OCI-LY3 (cell line): ENCODE measurements around the gene PRR30.
A peak's percentile ranks its signal among the peaks of the same experiment; 100 is the strongest.

Source experiments
- H2AFZ ChIP-seq: fragments of 200-600, 300-600 bp; shearing (Covaris generic); 2 replicates; pipeline ENCODE4 v1.6.0; 2014; ENCODE audit warnings: antibody characterized with exemption, low read depth, low read length
- H3K27ac ChIP-seq: fragments of 200-600, 300-600 bp; sonication (generic); 2 replicates; pipeline ENCODE4 v1.5.1; 2014; ENCODE audit warnings: mild to moderate bottlenecking, low read length, moderate library complexity, mixed read lengths
- H3K27me3 ChIP-seq: fragments of 200-600, 300-600 bp; sonication (generic); 2 replicates; pipeline ENCODE4 v1.6.1; 2014; ENCODE audit warnings: low read depth, low read length, mixed read lengths
- H3K36me3 ChIP-seq: fragments of 200-600, 300-600 bp; sonication (generic); replicated peaks from 2 replicates; pipeline ENCODE3; 2014; ENCODE audit warnings: low read depth, low read length, mixed read lengths
- H3K4me1 ChIP-seq: fragments of 300-600, 200-600 bp; sonication (generic); 2 replicates; pipeline ENCODE4 v1.6.1; 2014; ENCODE audit warnings: low read length, mixed read lengths
- H3K4me2 ChIP-seq: fragments of 200-600, 300-600 bp; sonication (generic); 2 replicates; pipeline ENCODE4 v1.6.1; 2014; ENCODE audit warnings: low read length, mixed read lengths
- H3K4me3 ChIP-seq: fragments of 300-600, 200-600 bp; sonication (generic); 2 replicates; pipeline ENCODE4 v1.5.1; 2014; ENCODE audit warnings: antibody characterized with exemption, mild to moderate bottlenecking, low read length, moderate library complexity
- H3K79me2 ChIP-seq: fragments of 300-600, 200-600 bp; shearing (Covaris generic); 2 replicates; pipeline ENCODE4 v1.6.1; 2014; ENCODE audit warnings: mild to moderate bottlenecking, low read length, mixed read lengths
- H3K9ac ChIP-seq: fragments of 300-600, 200-600 bp; shearing (Covaris generic); 2 replicates; pipeline ENCODE4 v1.6.0; 2014; ENCODE audit warnings: mild to moderate bottlenecking, low read length, moderate library complexity
- H3K9me3 ChIP-seq: fragments of 200-600, 300-600 bp; shearing (Covaris generic); 2 replicates; pipeline ENCODE4 v1.6.1; 2014; ENCODE audit warnings: low read length, mixed read lengths; ENCODE audit not compliant: insufficient read depth
- H4K20me1 ChIP-seq: fragments of 200-600, 300-600 bp; sonication (generic); 2 replicates; pipeline ENCODE4 v1.6.1; 2016; ENCODE audit warnings: low read length, mixed read lengths; ENCODE audit not compliant: insufficient read depth
- CTCF ChIP-seq: fragments of 200-600, 300-600 bp; sonication (generic); IDR thresholded peaks from 2 replicates; pipeline ENCODE4 v1.5.1; 2014; ENCODE audit warnings: antibody characterized with exemption, low read length, low read depth
- EZH2phosphoT487 ChIP-seq: fragments of 200-600 bp; shearing (Covaris generic); IDR thresholded peaks from 2 replicates; pipeline ENCODE4 v1.6.1; 2018; ENCODE audit warnings: antibody characterized with exemption, mixed run types, low read depth

The PRR30 gene

GRCh38 chr2:27164960-27165763 lies 26.0 kb upstream of the PRR30 start:
- TF ChIP-seq EZH2phosphoT487 (no peak), CTCF (no peak)
- Histone ChIP-seq H3K27ac (no peak overlapping the region), H3K27me3 (no peaks in the 10 kb centered on the region), H3K36me3 (no peaks in the 10 kb centered on the region), H2AFZ (no peak overlapping the region), H3K79me2 (no peaks in the 10 kb centered on the region), H3K9ac (no peak overlapping the region), H3K9me3 (peaks cover 4% of the 10 kb centered on the region; the same call in 1 of the 2 replicates), H3K4me2 (peak overlapping the region; percentile 18; the same call in 1 of the 2 replicates), H3K4me1 (peaks cover 21% of the 10 kb centered on the region), H4K20me1 (no peaks in the 10 kb centered on the region), H3K4me3 (no peak overlapping the region)

- no peaks in the 10 kb centered on the region for H4K20me1 ChIP-seq
- no peak for TF ChIP-seq CTCF
- no peak for TF ChIP-seq EZH2phosphoT487
- H3K27ac ChIP-seq: no peak overlapping the region
- H3K9ac ChIP-seq: no peak overlapping the region
- H2AFZ ChIP-seq: no peak overlapping the region
- no peaks in the 10 kb centered on the region for H3K27me3 ChIP-seq
- no peak overlapping the region for H3K4me3 ChIP-seq
- no peaks in the 10 kb centered on the region for H3K79me2 ChIP-seq
- H3K9me3 ChIP-seq: peaks cover 4% of the 10 kb centered on the region; the same call in 1 of the 2 replicates
- no peak overlapping the region for H3K4me2 ChIP-seq
- peaks cover 17% of the 10 kb centered on the region for H3K4me1 ChIP-seq
- H3K36me3 ChIP-seq: no peaks in the 10 kb centered on the region
These were observed 23.2 kb upstream of the PRR30 start for GRCh38 chr2:27162151-27163121.

GRCh38 chr2:27160191-27160590 lies 21.0 kb upstream of the PRR30 start:
- Histone ChIP-seq H4K20me1 (no peaks in the 10 kb centered on the region), H3K36me3 (no peaks in the 10 kb centered on the region), H3K27ac (no peak overlapping the region), H3K9me3 (no peaks in the 10 kb centered on the region), H3K79me2 (no peaks in the 10 kb centered on the region), H3K4me3 (no peak overlapping the region), H2AFZ (no peak overlapping the region), H3K4me1 (peaks cover 13% of the 10 kb centered on the region), H3K4me2 (no peak overlapping the region), H3K27me3 (no peaks in the 10 kb centered on the region), H3K9ac (no peak overlapping the region)
- TF ChIP-seq EZH2phosphoT487: no peak
- no peak for TF ChIP-seq CTCF

GRCh38 chr2:27159271-27159670 lies 20.1 kb upstream of the PRR30 start:
- Histone ChIP-seq H3K4me3 (no peak overlapping the region), H3K36me3 (no peaks in the 10 kb centered on the region), H3K27ac (no peak overlapping the region), H4K20me1 (no peaks in the 10 kb centered on the region), H3K27me3 (no peaks in the 10 kb centered on the region), H3K4me1 (peaks cover 7% of the 10 kb centered on the region), H2AFZ (no peak overlapping the region), H3K79me2 (no peaks in the 10 kb centered on the region), H3K9me3 (no peaks in the 10 kb centered on the region), H3K9ac (no peak overlapping the region), H3K4me2 (no peak overlapping the region)
- TF ChIP-seq CTCF (no peak), EZH2phosphoT487 (no peak)
